ENCODE data around the gene TRIM66. TPM values are rescaled to one million over a fixed set of nuclear protein-coding genes. Genes with fewer than 3 reads are reported as not detected.

TRIM66 gene
- total RNA-seq, 1 experiment from 2014 or later, result 2.1 TPM

GRCh38 chr11:8707541-8708191 lies 25.2 kb upstream of the TRIM66 start:
- Histone ChIP-seq H3K14ac (ENCODE audit: insufficient read depth, low read length) (peak overlapping the region; percentile 31; the same call in 1 of the 2 replicates), H3K27ac (ENCODE audit: insufficient read length, low read depth, low read length) (no peak overlapping the region), H3K9me3 (ENCODE audit: control insufficient read depth, low read depth, low read length) (no peaks in the 10 kb centered on the region), H4K20me1 (ENCODE audit: control insufficient read depth, insufficient read depth, insufficient read length) (no peaks in the 10 kb centered on the region), H3T11ph (ENCODE audit: low read length) (no peak overlapping the region), H3K23ac (ENCODE audit: insufficient read length, low read depth, low read length) (no peak overlapping the region), H3K9ac (ENCODE audit: extremely low read depth, insufficient read length, low read length) (no peak overlapping the region), H3K4ac (ENCODE audit: low read depth, low read length) (no peak overlapping the region; the same call in 1 of the 2 replicates), H3K56ac (ENCODE audit: insufficient read length, low read depth, low read length) (no peak overlapping the region), H4K8ac (replicated peaks; ENCODE audit: insufficient read length, low read depth, low read length) (no peak overlapping the region), H2BK15ac (ENCODE audit: low read depth, low read length) (no peak overlapping the region), H2BK120ac (ENCODE audit: low read depth, low read length, poor library complexity, severe bottlenecking) (no peak overlapping the region), H4K91ac (ENCODE audit: insufficient read length, low read depth, low read length) (no peak overlapping the region), H4K5ac (ENCODE audit: insufficient read length, low read depth, low read length) (no peak overlapping the region), H2BK20ac (ENCODE audit: low read depth, low read length, poor library complexity, severe bottlenecking) (no peak overlapping the region), H3K27me3 (ENCODE audit: insufficient read depth, low read length) (no peaks in the 10 kb centered on the region), H2BK12ac (ENCODE audit: insufficient read length, low read depth, low read length) (no peak overlapping the region), H3K79me1 (ENCODE audit: insufficient read depth, low read depth, low read length, poor library complexity, severe bottlenecking) (no peaks in the 10 kb centered on the region), H3K23me2 (ENCODE audit: insufficient read length, low read depth, low read length, poor library complexity, severe bottlenecking) (no peaks in the 10 kb centered on the region), H3K4me1 (ENCODE audit: insufficient read depth, low read length) (no peaks in the 10 kb centered on the region), H3K18ac (ENCODE audit: insufficient read length, low read depth, low read length) (peak overlapping the region; percentile 33), H2AK5ac (ENCODE audit: insufficient read length, low read length) (no peak overlapping the region), H2BK5ac (ENCODE audit: insufficient read length, low read length) (no peak overlapping the region), H3K4me2 (ENCODE audit: insufficient read depth, insufficient read length, low read length) (no peak overlapping the region), H3K79me2 (ENCODE audit: insufficient read depth, low read length) (no peaks in the 10 kb centered on the region), H2AFZ (ENCODE audit: low read length) (no peak overlapping the region)
- no peak for TF ChIP-seq CTCF (conservative IDR thresholded peaks at IDR 0.05)
- no peaks in the 10 kb centered on the region for H3K27me3 Mint-ChIP-seq (ENCODE audit: low read depth)
- H3K4me1 Mint-ChIP-seq, result peaks cover 29 to 32% of the 10 kb centered on the region in 2 experiments
- DNase-seq, result no peak
- H3K27ac Mint-ChIP-seq, result peak overlapping the region in 2 of 3 experiments; percentile 61 to 71; a peak in 2 of 7 replicates
- H3K36me3 Mint-ChIP-seq (ENCODE audit: insufficient read depth in 1 of 3, low read depth in 3 of 3), result peaks cover 12 to 22% (median 13%) of the 10 kb centered on the region in 3 experiments
- no CpG with 5 or more reads among the region's 10 CpGs for WGBS (ENCODE audit: extremely low coverage, insufficient read length, low lambda C conversion rate)
- H3K4me3 Mint-ChIP-seq, result no peak overlapping the region
- H3K9me3 Mint-ChIP-seq, result no peaks in the 10 kb centered on the region
